Neural crest cell (in vitro differentiated cells): ENCODE results near the gene MADCAM1. TPM values are rescaled to one million over a fixed set of nuclear protein-coding genes. Genes with fewer than 3 reads are reported as not detected.
A peak's percentile ranks its signal among the peaks of the same experiment; 100 is the strongest.
"Not testable (repeated sequence)": the region's sequence is repeated elsewhere in the genome, so short reads cannot be mapped to it uniquely, and the experiment has no call there.

Experiments used
- DNase-seq: peaks from one replicate; pipeline ENCODE4 v3.0.0; 2021; ENCODE audit warnings: low read depth, mixed read lengths, low spot score
- H3K27ac Mint-ChIP-seq: one replicate; pipeline ENCODE4 v1.8.0; 2021; ENCODE audit warnings: mild to moderate bottlenecking, mixed read lengths; ENCODE audit not compliant: unreplicated experiment
- H3K27me3 Mint-ChIP-seq: 2 replicates; pipeline ENCODE4 v1.8.0; 2021; ENCODE audit warnings: low read depth, mild to moderate bottlenecking, mixed read lengths
- H3K36me3 Mint-ChIP-seq: 2 replicates; pipeline ENCODE4 v1.8.0; 2021; ENCODE audit warnings: low read depth, mild to moderate bottlenecking, mixed read lengths
- H3K4me1 Mint-ChIP-seq: 2 replicates; pipeline ENCODE4 v1.8.0; 2021; ENCODE audit warnings: mixed read lengths
- H3K4me3 Mint-ChIP-seq: one replicate; pipeline ENCODE4 v1.8.0; 2021; ENCODE audit warnings: mild to moderate bottlenecking, mixed read lengths
- H3K9me3 Mint-ChIP-seq: 2 replicates; pipeline ENCODE4 v1.8.0; 2021; ENCODE audit warnings: mixed read lengths
- CTCF ChIP-seq: fragments of 200-600 bp; sonication (generic); conservative IDR thresholded peaks from 2 replicates; pipeline ENCODE4 v1.5.0; 2021; ENCODE audit warnings: antibody characterized with exemption, mild to moderate bottlenecking
- long read RNA-seq: library from polyadenylated mRNA; unstranded; transcript quantifications from one replicate; pipeline ENCODE4 v2.0.0, GENCODE V29; 2020
- total RNA-seq: library from RNA; stranded (reverse); gene quantifications from 2 replicates; pipeline ENCODE4 v1.2.1, GENCODE V29; 2021

The MADCAM1 gene
- total RNA-seq, result 0.75 and 1.1 TPM in 2 replicates
- long read RNA-seq, result 0 reads

- Mint-ChIP-seq H3K27ac (no peak within 1 kb of the TSS), H3K27me3 (peaks cover 44% of the 10 kb centered on the region), H3K4me1 (peaks cover 5% of the 10 kb centered on the region), H3K4me3 (peak within 1 kb of the TSS; percentile 38), H3K9me3 (no peaks in the 10 kb centered on the region), H3K36me3 (peaks cover 9% of the 10 kb centered on the region)
- TF ChIP-seq CTCF, result no peak
- DNase-seq, result no peak
Observed at GRCh38 chr19:496112-496665, at the start of gene MADCAM1. MADCAM1 (plus strand) TSS chr19:496486; CDS start chr19:496500, 14 bp downstream.

GRCh38 chr19:447064-447426 lies 49.2 kb upstream of the MADCAM1 start:
- no peak for TF ChIP-seq CTCF
- H3K4me1 Mint-ChIP-seq, result peaks cover 8% of the 10 kb centered on the region
- peaks cover 3% of the 10 kb centered on the region for H3K9me3 Mint-ChIP-seq
- H3K36me3 Mint-ChIP-seq, result peaks cover 11% of the 10 kb centered on the region
- H3K4me3 Mint-ChIP-seq, result no peak overlapping the region
- H3K27ac Mint-ChIP-seq, result no peak overlapping the region
- no peak for DNase-seq
- no peaks in the 10 kb centered on the region for H3K27me3 Mint-ChIP-seq

- peaks cover 3% of the 10 kb centered on the region for H3K9me3 Mint-ChIP-seq
- H3K36me3 Mint-ChIP-seq, result peaks cover 13% of the 10 kb centered on the region
- H3K4me1 Mint-ChIP-seq, result peaks cover 8% of the 10 kb centered on the region
- no peak overlapping the region for H3K4me3 Mint-ChIP-seq
- no peaks in the 10 kb centered on the region for H3K27me3 Mint-ChIP-seq
- H3K27ac Mint-ChIP-seq, result no peak overlapping the region
- TF ChIP-seq CTCF, result no peak
- no peak for DNase-seq
Observed at GRCh38 chr19:447816-448560, 48.3 kb upstream of the MADCAM1 start.

GRCh38 chr19:449916-450315 lies 46.4 kb upstream of the MADCAM1 start:
- H3K4me3 Mint-ChIP-seq, result no peak overlapping the region

GRCh38 chr19:450912-451481 lies 45.3 kb upstream of the MADCAM1 start:
- H3K9me3 Mint-ChIP-seq, H3K4me3 Mint-ChIP-seq, H3K4me1 Mint-ChIP-seq, H3K27ac Mint-ChIP-seq, DNase-seq, H3K27me3 Mint-ChIP-seq: not testable (repeated sequence)
- peaks cover 13% of the 10 kb centered on the region for H3K36me3 Mint-ChIP-seq

More at GRCh38 chr19:449916-450315, 46.4 kb upstream of the MADCAM1 start:
- Mint-ChIP-seq H3K27me3 (no peaks in the 10 kb centered on the region), H3K27ac (no peak overlapping the region), H3K4me1 (peaks cover 8% of the 10 kb centered on the region), H3K9me3 (peaks cover 3% of the 10 kb centered on the region), H3K36me3 (peaks cover 13% of the 10 kb centered on the region)
- TF ChIP-seq CTCF, result no peak
- no peak for DNase-seq

GRCh38 chr19:452829-453228 lies 43.5 kb upstream of the MADCAM1 start:
- H3K4me1 Mint-ChIP-seq, result peaks cover 12% of the 10 kb centered on the region
- no peak overlapping the region for H3K4me3 Mint-ChIP-seq
- H3K27me3 Mint-ChIP-seq, result no peaks in the 10 kb centered on the region
- H3K9me3 Mint-ChIP-seq, result peaks cover 3% of the 10 kb centered on the region
- no peak for DNase-seq
- no peak for TF ChIP-seq CTCF
- H3K36me3 Mint-ChIP-seq, result peaks cover 13% of the 10 kb centered on the region
- no peak overlapping the region for H3K27ac Mint-ChIP-seq
